H1 (cell line): ENCODE measurements around the gene RNASEH2C. TPM values are rescaled to one million over a fixed set of nuclear protein-coding genes. Genes with fewer than 3 reads are reported as not detected.
"Not testable (repeated sequence)": the region's sequence is repeated elsewhere in the genome, so short reads cannot be mapped to it uniquely, and the experiment has no call there.

Source experiments
- CTCF ChIA-PET: fragments of 300-600 bp; sonication (Branson Sonifier 250); formaldehyde crosslinking; loops from one replicate; lab custom pipeline; 2021; ENCODE audit not compliant: partially characterized antibody; lab: Charles Lee
- POLR2A ChIA-PET: fragments of 300-600 bp; sonication (Branson Sonifier 250); formaldehyde crosslinking; loops from one replicate; lab custom pipeline; 2021; ENCODE audit warnings: inconsistent platforms; ENCODE audit not compliant: partially characterized antibody; lab: Charles Lee
- DNase-seq, 2 experiments: peaks; one replicate each; pipeline versions ENCODE4 v3.0.0 to v3.0.0-alpha.2; 2010 to 2022; ENCODE audit warnings: low spot score in 2 of 2, low read depth in 1 of 2, mixed read lengths in 1 of 2
- FAIRE-seq: peaks from 2 replicates; lab custom pipeline; 2011; peaks lifted over from hg19 to GRCh38; lab: Jason Lieb, UNC
- H2AFZ ChIP-seq: 2 replicates; pipeline ENCODE4 v1.8.1; 2012; ENCODE audit warnings: low read length, inconsistent platforms
- H2AK5ac ChIP-seq: 2 replicates; pipeline ENCODE4 v1.6.1; 2013; ENCODE audit warnings: low read depth, low read length
- H2BK120ac ChIP-seq: replicated peaks from 2 replicates; pipeline ENCODE3; 2013; ENCODE audit warnings: low read depth, low read length, inconsistent platforms
- H2BK12ac ChIP-seq: 2 replicates; pipeline ENCODE4 v1.6.1; 2013; ENCODE audit warnings: low read depth, low read length
- H2BK15ac ChIP-seq: 2 replicates; pipeline ENCODE4 v1.6.1; 2013; ENCODE audit warnings: low read length
- H2BK20ac ChIP-seq: 2 replicates; pipeline ENCODE4 v1.6.1; 2013; ENCODE audit warnings: low read length
- H2BK5ac ChIP-seq: 2 replicates; pipeline ENCODE4 v1.6.1; 2013; ENCODE audit warnings: low read depth, low read length
- H3K14ac ChIP-seq: 2 replicates; pipeline ENCODE4 v1.6.1; 2013; ENCODE audit warnings: inconsistent platforms; ENCODE audit not compliant: insufficient read length
- H3K18ac ChIP-seq: 2 replicates; pipeline ENCODE4 v1.6.1; 2013; ENCODE audit warnings: low read length; ENCODE audit errors: extremely low read depth
- H3K23ac ChIP-seq: 2 replicates; pipeline ENCODE4 v1.6.1; 2013; ENCODE audit warnings: inconsistent platforms; ENCODE audit not compliant: insufficient read length
- H3K23me2 ChIP-seq: 2 replicates; pipeline ENCODE4 v1.6.1; 2013; ENCODE audit warnings: low read depth, low read length
- H3K27ac ChIP-seq: 2 replicates; pipeline ENCODE4 v1.6.1; 2011; ENCODE audit warnings: low read depth, low read length, inconsistent platforms
- H3K27me3 ChIP-seq, 4 experiments: replicated peaks in 1 of 4; 1 replicate in 1 of 4; 2 replicates in 3 of 4; pipeline versions ENCODE4 v1.6.1 to v1.8.1; 2011 to 2013; ENCODE audit warnings: low read length in 3 of 4, mild to moderate bottlenecking in 3 of 4, inconsistent platforms in 2 of 4, mixed read lengths in 2 of 4, moderate library complexity in 1 of 4; ENCODE audit not compliant: control insufficient read depth in 3 of 4, insufficient read depth in 3 of 4; ENCODE audit errors: extremely low read depth in 1 of 4
- H3K36me3 ChIP-seq, 4 experiments: 2 replicates each; pipeline versions ENCODE4 v1.6.1 to v1.8.1; 2011 to 2013; ENCODE audit warnings: mild to moderate bottlenecking in 4 of 4, low read length in 3 of 4, moderate library complexity in 2 of 4, control low read depth in 1 of 4, inconsistent platforms in 1 of 4; ENCODE audit not compliant: insufficient read depth in 4 of 4, control insufficient read depth in 2 of 4
- H3K4ac ChIP-seq: replicated peaks from 2 replicates; pipeline ENCODE3; 2013; ENCODE audit warnings: low read length, low read depth, mixed read lengths, inconsistent platforms; ENCODE audit not compliant: insufficient read length
- H3K4me1 ChIP-seq, 4 experiments: replicated peaks in 1 of 4; 1 replicate in 1 of 4; 2 replicates in 3 of 4; pipeline versions ENCODE4 v1.6.1 to v1.8.1; 2011 to 2013; ENCODE audit warnings: low read length in 3 of 4, inconsistent platforms in 2 of 4, mixed read lengths in 1 of 4; ENCODE audit not compliant: insufficient read depth in 4 of 4, control insufficient read depth in 3 of 4
- H3K4me2 ChIP-seq, 2 experiments: 2 replicates each; pipeline versions ENCODE4 v1.6.1 to v1.8.1; 2011 to 2013; ENCODE audit warnings: low read depth in 2 of 2, low read length in 2 of 2, control low read depth in 1 of 2, inconsistent platforms in 1 of 2, mild to moderate bottlenecking in 1 of 2; ENCODE audit not compliant: insufficient read depth in 1 of 2
- H3K4me3 ChIP-seq, 4 experiments: fragments of 200-600, 300-600 bp in 1 of 4; sonication (generic), shearing (Covaris generic), sonication (Bioruptor Twin) in 1 of 4; 2 replicates each; pipeline versions ENCODE4 v1.5.1 to v1.8.1; 2011 to 2016; ENCODE audit warnings: low read length in 4 of 4, low read depth in 3 of 4, control low read depth in 2 of 4, inconsistent platforms in 2 of 4, mild to moderate bottlenecking in 2 of 4, mixed read lengths in 1 of 4, moderate library complexity in 1 of 4; ENCODE audit not compliant: insufficient read depth in 2 of 4; ENCODE audit errors: extremely low read depth in 1 of 4
- H3K56ac ChIP-seq: replicated peaks from 2 replicates; pipeline ENCODE3; 2013; ENCODE audit warnings: low read depth, mild to moderate bottlenecking, mixed read lengths, low read length, inconsistent platforms; ENCODE audit not compliant: insufficient read length
- H3K79me1 ChIP-seq: 2 replicates; pipeline ENCODE4 v1.6.1; 2013; ENCODE audit warnings: low read depth, low read length, control low read depth
- H3K79me2 ChIP-seq, 2 experiments: 2 replicates each; pipeline versions ENCODE4 v1.6.1 to v1.8.1; 2012 to 2013; ENCODE audit warnings: low read length in 2 of 2, mild to moderate bottlenecking in 2 of 2, inconsistent platforms in 1 of 2; ENCODE audit not compliant: insufficient read depth in 2 of 2, control insufficient read depth in 1 of 2
- H3K9ac ChIP-seq, 4 experiments: replicated peaks in 1 of 4; 1 replicate in 1 of 4; 2 replicates in 3 of 4; pipeline versions ENCODE4 v1.6.1 to v1.8.1; 2011 to 2013; ENCODE audit warnings: low read depth in 3 of 4, low read length in 3 of 4, control low read depth in 2 of 4, mild to moderate bottlenecking in 2 of 4, moderate library complexity in 2 of 4, inconsistent platforms in 1 of 4; ENCODE audit errors: extremely low read depth in 1 of 4
- H3K9me3 ChIP-seq, 2 experiments: 2 replicates each; pipeline versions ENCODE4 v1.6.1 to v1.8.1; 2012 to 2013; ENCODE audit warnings: mild to moderate bottlenecking in 2 of 2, moderate library complexity in 2 of 2, control low read depth in 1 of 2, inconsistent platforms in 1 of 2, low read depth in 1 of 2, low read length in 1 of 2, mixed read lengths in 1 of 2; ENCODE audit not compliant: insufficient read depth in 2 of 2
- H4K20me1 ChIP-seq, 2 experiments: replicated peaks in 1 of 2; 2 replicates each; pipeline versions ENCODE3 to v1.8.1; 2011 to 2013; ENCODE audit warnings: inconsistent platforms in 2 of 2, low read length in 2 of 2, mild to moderate bottlenecking in 1 of 2; ENCODE audit not compliant: insufficient read depth in 2 of 2, control insufficient read depth in 1 of 2
- H4K5ac ChIP-seq: 2 replicates; pipeline ENCODE4 v1.6.1; 2013; ENCODE audit warnings: low read length, low read depth, mixed read lengths, inconsistent platforms; ENCODE audit not compliant: insufficient read length
- H4K8ac ChIP-seq: 2 replicates; pipeline ENCODE4 v1.8.0; 2013; ENCODE audit warnings: mild to moderate bottlenecking, moderate library complexity, low read length, inconsistent platforms; ENCODE audit not compliant: insufficient read depth; ENCODE audit errors: extremely low read depth
- H4K91ac ChIP-seq: replicated peaks from 2 replicates; pipeline ENCODE3; 2013; ENCODE audit warnings: low read length, mixed read lengths, inconsistent platforms; ENCODE audit not compliant: insufficient read length
- WGBS, 2 experiments: shearing (Covaris generic) in 1 of 2; methylation state at CpG; one replicate each; pipeline versions ENCODE4 v1.1.6 to v1.1.7; 2013 to 2015; ENCODE audit warnings: low lambda C conversion rate in 2 of 2, mixed read lengths in 2 of 2, inconsistent platforms in 1 of 2, low coverage in 1 of 2, missing lambda C conversion rate in 1 of 2; ENCODE audit not compliant: insufficient replicate concordance in 2 of 2, insufficient coverage in 1 of 2, insufficient read length in 1 of 2; ENCODE audit errors: extremely low coverage in 1 of 2, missing lambda C conversion rate in 1 of 2; 5-methylcytosine and 5-hydroxymethylcytosine counted together
- polyA plus RNA-seq, 7 experiments: library from polyadenylated mRNA; depleted of rRNA in 3 of 7; stranded (reverse) in 5 of 7; unstranded in 2 of 7; fragments of >200 nt in 5 of 7; fragments of 200-250 nt in 2 of 7; gene quantifications; 1 replicate in 5 of 7; 2 replicates in 1 of 7; 4 replicates in 1 of 7; pipeline versions ENCODE4 v1.2.1 to v1.2.3, GENCODE V29; 2011 to 2013; ENCODE audit warnings: missing spikeins in 2 of 7, mixed read lengths in 2 of 7
- total RNA-seq: library from RNA; stranded (reverse); fragmentation: NEBNext Ultra II Directional; extraction: Animal tissue kit (Norgen Biotek cat#: 25700); gene quantifications from 2 replicates; pipeline ENCODE4 v1.2.1, GENCODE V29; 2021

The RNASEH2C gene
- total and polyA plus RNA-seq, 2 of the 8 experiments (the other 6 are each of a cell fraction or from before 2014, with no cell fraction given): 40.2 to 60.3 TPM

DNA sequence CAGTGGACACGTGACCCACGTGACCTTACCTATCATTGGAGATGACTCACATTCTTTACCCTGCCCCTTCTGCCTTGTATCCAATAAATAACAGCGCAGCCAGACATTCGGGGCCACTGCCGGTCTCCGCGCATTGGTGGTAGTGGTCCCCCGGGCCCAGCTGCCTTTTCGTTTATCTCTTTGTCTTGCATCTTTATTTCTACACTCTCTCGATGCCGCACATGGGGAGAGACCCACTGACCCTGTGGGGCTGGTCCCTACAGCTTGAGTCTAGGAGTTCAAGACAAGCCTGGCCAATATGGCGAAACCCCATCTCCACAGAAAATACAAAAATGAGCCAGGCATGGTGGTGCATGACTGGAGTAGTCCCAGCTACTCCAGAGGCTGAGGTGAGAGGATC is 13.6 kb downstream of the RNASEH2C start:
- H2BK12ac ChIP-seq, H3K56ac ChIP-seq, H3K9me3 ChIP-seq, H4K8ac ChIP-seq, H3K18ac ChIP-seq, H2AFZ ChIP-seq, H3K27ac ChIP-seq, H3K4me1 ChIP-seq, H4K20me1 ChIP-seq, H3K4ac ChIP-seq, H3K36me3 ChIP-seq, FAIRE-seq, H2BK5ac ChIP-seq, H3K27me3 ChIP-seq, H3K14ac ChIP-seq, H3K23me2 ChIP-seq, H4K5ac ChIP-seq, H3K23ac ChIP-seq, H3K4me3 ChIP-seq, H2BK20ac ChIP-seq, H3K4me2 ChIP-seq, DNase-seq, H3K79me1 ChIP-seq, H2AK5ac ChIP-seq, H4K91ac ChIP-seq, H3K9ac ChIP-seq, H2BK120ac ChIP-seq, H2BK15ac ChIP-seq, H3K79me2 ChIP-seq: not testable (repeated sequence)
- ChIA-PET POLR2A (interaction anchor here (0.9 kb wide), 1 partner anchor 146 kb away, joined by 3 read pairs; no protein-coding TSS in a partner anchor), CTCF (interaction anchor here (0.6 to 2.2 kb wide), 13 partner anchors 9 to 205 kb away, joined by 3 to 9 read pairs (median 3); no protein-coding TSS in a partner anchor)
- WGBS, 2 experiments: 93% methylated on average over 10 of the region's 12 CpGs; no CpG with 5 or more reads in 1 of the 2 experiments
